GM23338 (cell line): Measurements from ENCODE around the gene PTPN13. TPM values are rescaled to one million over a fixed set of nuclear protein-coding genes. Genes with fewer than 3 reads are reported as not detected.

ENCODE experiments used
- ATAC-seq: fragments of 200-7000 bp; cut with Tn5 transposase; 3 replicates; pipeline ENCODE4 v1.9.1; 2020
- DNase-seq: peaks from one replicate; pipeline ENCODE4 v3.0.0-alpha.2; 2015; ENCODE audit warnings: low spot score
- H2AFZ ChIP-seq: fragments of 200-600 bp; sonication (generic); 2 replicates; pipeline ENCODE4 v1.8.0; 2016; ENCODE audit warnings: antibody characterized with exemption, mild to moderate bottlenecking, moderate library complexity
- H3F3A ChIP-seq: fragments of 200-600 bp; sonication (generic); replicated peaks from 2 replicates; pipeline ENCODE4 v1.8.0; 2017; ENCODE audit warnings: antibody characterized with exemption, mixed run types, low read depth
- H3K27ac ChIP-seq: fragments of 200-600 bp; sonication (generic); 2 replicates; pipeline ENCODE4 v1.6.1; 2016; ENCODE audit warnings: low read depth
- H3K27me3 ChIP-seq: fragments of 200-600 bp; sonication (generic); 2 replicates; pipeline ENCODE4 v1.8.0; 2016; ENCODE audit warnings: mild to moderate bottlenecking, mixed run types, moderate library complexity; ENCODE audit not compliant: insufficient read depth
- H3K36me3 ChIP-seq: fragments of 200-600 bp; sonication (generic); 2 replicates; pipeline ENCODE4 v1.8.0; 2016; ENCODE audit warnings: mild to moderate bottlenecking; ENCODE audit not compliant: insufficient read depth
- H3K4me1 ChIP-seq: fragments of 200-600 bp; sonication (generic); 2 replicates; pipeline ENCODE4 v1.8.0; 2016; ENCODE audit warnings: mild to moderate bottlenecking, moderate library complexity; ENCODE audit not compliant: insufficient read depth
- H3K4me2 ChIP-seq: fragments of 200-600 bp; sonication (generic); 2 replicates; pipeline ENCODE4 v1.7.1; 2017; ENCODE audit warnings: mixed run types
- H3K4me3 ChIP-seq: fragments of 200-600 bp; sonication (generic); 2 replicates; pipeline ENCODE4 v1.6.1; 2016; ENCODE audit warnings: mixed run types
- H3K79me2 ChIP-seq: fragments of 200-600 bp; sonication (generic); replicated peaks from 2 replicates; pipeline ENCODE4 v1.8.0; 2017; ENCODE audit warnings: mild to moderate bottlenecking; ENCODE audit not compliant: insufficient read depth
- H3K9me2 ChIP-seq: fragments of 200-600 bp; sonication (generic); 2 replicates; pipeline ENCODE4 v1.8.0; 2017; ENCODE audit not compliant: insufficient read depth
- H4K20me1 ChIP-seq: fragments of 200-600 bp; sonication (generic); replicated peaks from 2 replicates; pipeline ENCODE4 v1.8.0; 2017; ENCODE audit warnings: mild to moderate bottlenecking; ENCODE audit not compliant: insufficient read depth
- H3K27ac Mint-ChIP-seq: 2 replicates; pipeline ENCODE4 v1.8.0; 2020; ENCODE audit warnings: inconsistent platforms, mild to moderate bottlenecking, moderate library complexity, mixed read lengths
- H3K27me3 Mint-ChIP-seq: 3 replicates; pipeline ENCODE4 v1.8.0; 2022; ENCODE audit warnings: low read depth, mild to moderate bottlenecking, moderate library complexity, mixed read lengths, inconsistent platforms; ENCODE audit not compliant: insufficient read depth, poor library complexity
- H3K36me3 Mint-ChIP-seq: 3 replicates; pipeline ENCODE4 v1.8.0; 2021; ENCODE audit warnings: low read depth, mild to moderate bottlenecking, inconsistent platforms, moderate library complexity, mixed read lengths
- H3K4me1 Mint-ChIP-seq: 3 replicates; pipeline ENCODE4 v1.8.0; 2020; ENCODE audit warnings: mild to moderate bottlenecking, inconsistent platforms, mixed read lengths
- H3K4me3 Mint-ChIP-seq: 3 replicates; pipeline ENCODE4 v1.8.0; 2021; ENCODE audit warnings: moderate library complexity, mild to moderate bottlenecking, inconsistent platforms, mixed read lengths
- H3K9me3 Mint-ChIP-seq: 3 replicates; pipeline ENCODE4 v1.8.0; 2020; ENCODE audit warnings: moderate library complexity, mild to moderate bottlenecking, inconsistent platforms, mixed read lengths
- ETS1 ChIP-seq: IDR thresholded peaks from 2 replicates; pipeline ENCODE4 v1.6.1; 2016; ENCODE audit warnings: antibody characterized with exemption
- EZH2 ChIP-seq: fragments of 200-600 bp; sonication (generic); IDR thresholded peaks from one replicate; pipeline ENCODE4 v1.8.0; 2017; ENCODE audit warnings: antibody characterized with exemption, mild to moderate bottlenecking, low read depth; ENCODE audit not compliant: unreplicated experiment
- EZH2phosphoT487 ChIP-seq: fragments of 200-600 bp; sonication (generic); IDR thresholded peaks from one replicate; pipeline ENCODE4 v1.8.1; 2018; ENCODE audit warnings: antibody characterized with exemption; ENCODE audit not compliant: unreplicated experiment
- JUNB ChIP-seq: IDR thresholded peaks from one replicate; pipeline ENCODE4 v1.6.1; 2016; ENCODE audit warnings: antibody characterized with exemption; ENCODE audit not compliant: unreplicated experiment
- NANOG ChIP-seq: IDR thresholded peaks from 2 replicates; pipeline ENCODE4 v1.6.1; 2016; ENCODE audit warnings: antibody characterized with exemption, borderline replicate concordance
- POLR2AphosphoS5 ChIP-seq: IDR thresholded peaks from 2 replicates; pipeline ENCODE4 v1.6.1; 2016; ENCODE audit warnings: antibody characterized with exemption, low read depth
- ZNF114 ChIP-seq: fragments of 250-450 bp; sonication (Bioruptor Pico); IDR thresholded peaks from 2 replicates; pipeline ENCODE4 v1.5.0; 2020; ENCODE audit warnings: mild to moderate bottlenecking, moderate library complexity
- ZNF331 ChIP-seq: fragments of 250-450 bp; sonication (Bioruptor Pico); IDR thresholded peaks from 2 replicates; pipeline ENCODE4 v1.5.0; 2020; ENCODE audit warnings: low read depth, mild to moderate bottlenecking, moderate library complexity
- polyA plus RNA-seq: library from polyadenylated mRNA; unstranded; fragments of >200 nt; fragmentation: Nextera tagmentation; extraction: Ambion mirVana; gene quantifications from 2 replicates; pipeline ENCODE4 v1.2.1, GENCODE V29; 2016
- total RNA-seq: library from RNA; depleted of rRNA; stranded (reverse); fragments of >200 nt; shearing (Covaris generic); gene quantifications from 2 replicates; pipeline ENCODE4 v1.2.3, GENCODE V29; 2014
- TF ChIP-seq, protein P1 (sequence below): IDR thresholded peaks from one replicate; pipeline ENCODE4 v1.6.1; 2018; ENCODE audit warnings: antibody characterized with exemption; ENCODE audit not compliant: unreplicated experiment
- TF ChIP-seq, protein P2 (sequence below), 2 experiments: fragments of 200-600 bp in 1 of 2; sonication (generic) in 1 of 2; conservative IDR thresholded peaks; 2 replicates each; pipeline versions ENCODE4 v1.5.1 to v1.6.1; 2016 to 2017; ENCODE audit warnings: antibody characterized with exemption in 2 of 2, low read depth in 2 of 2, mild to moderate bottlenecking in 2 of 2, moderate library complexity in 1 of 2
- TF ChIP-seq, protein P3 (sequence below): fragments of 250-450 bp; sonication (Bioruptor Pico); IDR thresholded peaks from 2 replicates; pipeline ENCODE4 v1.5.0; 2020; ENCODE audit warnings: mild to moderate bottlenecking, moderate library complexity

Gene PTPN13
- total and polyA plus RNA-seq, 2 experiments from 2014 or later: 12.6 to 49.9 TPM

GRCh38 chr4:86831262-86832130, 237.4 kb downstream of the PTPN13 start:
- Histone ChIP-seq H3F3A (no peaks in the 10 kb centered on the region), H3K4me1 (no peaks in the 10 kb centered on the region), H2AFZ (peak overlapping the region; percentile 53; the same call in 1 of the 2 replicates), H4K20me1 (no peaks in the 10 kb centered on the region), H3K4me2 (no peak overlapping the region), H3K79me2 (no peaks in the 10 kb centered on the region), H3K27ac (no peak overlapping the region), H3K4me3 (no peak overlapping the region), H3K36me3 (no peaks in the 10 kb centered on the region), H3K9me2 (0 out of 2 replicates have a peak, but pooled peaks cover 4% of the 10 kb centered on the region), H3K27me3 (no peaks in the 10 kb centered on the region)
- no peak overlapping the region for H3K4me3 Mint-ChIP-seq
- peaks cover 6% of the 10 kb centered on the region for H3K27me3 Mint-ChIP-seq
- DNase-seq (no peak), ATAC-seq (no peak)
- no peaks in the 10 kb centered on the region for H3K36me3 Mint-ChIP-seq
- no peaks in the 10 kb centered on the region for H3K9me3 Mint-ChIP-seq
- no peak overlapping the region for H3K27ac Mint-ChIP-seq
- TF ChIP-seq ZNF114 (CRISPR knock-in tag): no peak
- TF ChIP-seq EZH2phosphoT487: no peak
- TF ChIP-seq ETS1: no peak
- TF ChIP-seq, protein P1, sequence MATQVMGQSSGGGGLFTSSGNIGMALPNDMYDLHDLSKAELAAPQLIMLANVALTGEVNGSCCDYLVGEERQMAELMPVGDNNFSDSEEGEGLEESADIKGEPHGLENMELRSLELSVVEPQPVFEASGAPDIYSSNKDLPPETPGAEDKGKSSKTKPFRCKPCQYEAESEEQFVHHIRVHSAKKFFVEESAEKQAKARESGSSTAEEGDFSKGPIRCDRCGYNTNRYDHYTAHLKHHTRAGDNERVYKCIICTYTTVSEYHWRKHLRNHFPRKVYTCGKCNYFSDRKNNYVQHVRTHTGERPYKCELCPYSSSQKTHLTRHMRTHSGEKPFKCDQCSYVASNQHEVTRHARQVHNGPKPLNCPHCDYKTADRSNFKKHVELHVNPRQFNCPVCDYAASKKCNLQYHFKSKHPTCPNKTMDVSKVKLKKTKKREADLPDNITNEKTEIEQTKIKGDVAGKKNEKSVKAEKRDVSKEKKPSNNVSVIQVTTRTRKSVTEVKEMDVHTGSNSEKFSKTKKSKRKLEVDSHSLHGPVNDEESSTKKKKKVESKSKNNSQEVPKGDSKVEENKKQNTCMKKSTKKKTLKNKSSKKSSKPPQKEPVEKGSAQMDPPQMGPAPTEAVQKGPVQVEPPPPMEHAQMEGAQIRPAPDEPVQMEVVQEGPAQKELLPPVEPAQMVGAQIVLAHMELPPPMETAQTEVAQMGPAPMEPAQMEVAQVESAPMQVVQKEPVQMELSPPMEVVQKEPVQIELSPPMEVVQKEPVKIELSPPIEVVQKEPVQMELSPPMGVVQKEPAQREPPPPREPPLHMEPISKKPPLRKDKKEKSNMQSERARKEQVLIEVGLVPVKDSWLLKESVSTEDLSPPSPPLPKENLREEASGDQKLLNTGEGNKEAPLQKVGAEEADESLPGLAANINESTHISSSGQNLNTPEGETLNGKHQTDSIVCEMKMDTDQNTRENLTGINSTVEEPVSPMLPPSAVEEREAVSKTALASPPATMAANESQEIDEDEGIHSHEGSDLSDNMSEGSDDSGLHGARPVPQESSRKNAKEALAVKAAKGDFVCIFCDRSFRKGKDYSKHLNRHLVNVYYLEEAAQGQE: no peak
- TF ChIP-seq NANOG: no peak
- TF ChIP-seq JUNB: no peak
- no peak for TF ChIP-seq POLR2AphosphoS5
- TF ChIP-seq, protein P2, sequence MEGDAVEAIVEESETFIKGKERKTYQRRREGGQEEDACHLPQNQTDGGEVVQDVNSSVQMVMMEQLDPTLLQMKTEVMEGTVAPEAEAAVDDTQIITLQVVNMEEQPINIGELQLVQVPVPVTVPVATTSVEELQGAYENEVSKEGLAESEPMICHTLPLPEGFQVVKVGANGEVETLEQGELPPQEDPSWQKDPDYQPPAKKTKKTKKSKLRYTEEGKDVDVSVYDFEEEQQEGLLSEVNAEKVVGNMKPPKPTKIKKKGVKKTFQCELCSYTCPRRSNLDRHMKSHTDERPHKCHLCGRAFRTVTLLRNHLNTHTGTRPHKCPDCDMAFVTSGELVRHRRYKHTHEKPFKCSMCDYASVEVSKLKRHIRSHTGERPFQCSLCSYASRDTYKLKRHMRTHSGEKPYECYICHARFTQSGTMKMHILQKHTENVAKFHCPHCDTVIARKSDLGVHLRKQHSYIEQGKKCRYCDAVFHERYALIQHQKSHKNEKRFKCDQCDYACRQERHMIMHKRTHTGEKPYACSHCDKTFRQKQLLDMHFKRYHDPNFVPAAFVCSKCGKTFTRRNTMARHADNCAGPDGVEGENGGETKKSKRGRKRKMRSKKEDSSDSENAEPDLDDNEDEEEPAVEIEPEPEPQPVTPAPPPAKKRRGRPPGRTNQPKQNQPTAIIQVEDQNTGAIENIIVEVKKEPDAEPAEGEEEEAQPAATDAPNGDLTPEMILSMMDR (conservative IDR thresholded peaks at IDR 0.05; ENCODE audit: low read depth in 2 of 2): no peak
- no peak for TF ChIP-seq EZH2
- TF ChIP-seq, protein P3, sequence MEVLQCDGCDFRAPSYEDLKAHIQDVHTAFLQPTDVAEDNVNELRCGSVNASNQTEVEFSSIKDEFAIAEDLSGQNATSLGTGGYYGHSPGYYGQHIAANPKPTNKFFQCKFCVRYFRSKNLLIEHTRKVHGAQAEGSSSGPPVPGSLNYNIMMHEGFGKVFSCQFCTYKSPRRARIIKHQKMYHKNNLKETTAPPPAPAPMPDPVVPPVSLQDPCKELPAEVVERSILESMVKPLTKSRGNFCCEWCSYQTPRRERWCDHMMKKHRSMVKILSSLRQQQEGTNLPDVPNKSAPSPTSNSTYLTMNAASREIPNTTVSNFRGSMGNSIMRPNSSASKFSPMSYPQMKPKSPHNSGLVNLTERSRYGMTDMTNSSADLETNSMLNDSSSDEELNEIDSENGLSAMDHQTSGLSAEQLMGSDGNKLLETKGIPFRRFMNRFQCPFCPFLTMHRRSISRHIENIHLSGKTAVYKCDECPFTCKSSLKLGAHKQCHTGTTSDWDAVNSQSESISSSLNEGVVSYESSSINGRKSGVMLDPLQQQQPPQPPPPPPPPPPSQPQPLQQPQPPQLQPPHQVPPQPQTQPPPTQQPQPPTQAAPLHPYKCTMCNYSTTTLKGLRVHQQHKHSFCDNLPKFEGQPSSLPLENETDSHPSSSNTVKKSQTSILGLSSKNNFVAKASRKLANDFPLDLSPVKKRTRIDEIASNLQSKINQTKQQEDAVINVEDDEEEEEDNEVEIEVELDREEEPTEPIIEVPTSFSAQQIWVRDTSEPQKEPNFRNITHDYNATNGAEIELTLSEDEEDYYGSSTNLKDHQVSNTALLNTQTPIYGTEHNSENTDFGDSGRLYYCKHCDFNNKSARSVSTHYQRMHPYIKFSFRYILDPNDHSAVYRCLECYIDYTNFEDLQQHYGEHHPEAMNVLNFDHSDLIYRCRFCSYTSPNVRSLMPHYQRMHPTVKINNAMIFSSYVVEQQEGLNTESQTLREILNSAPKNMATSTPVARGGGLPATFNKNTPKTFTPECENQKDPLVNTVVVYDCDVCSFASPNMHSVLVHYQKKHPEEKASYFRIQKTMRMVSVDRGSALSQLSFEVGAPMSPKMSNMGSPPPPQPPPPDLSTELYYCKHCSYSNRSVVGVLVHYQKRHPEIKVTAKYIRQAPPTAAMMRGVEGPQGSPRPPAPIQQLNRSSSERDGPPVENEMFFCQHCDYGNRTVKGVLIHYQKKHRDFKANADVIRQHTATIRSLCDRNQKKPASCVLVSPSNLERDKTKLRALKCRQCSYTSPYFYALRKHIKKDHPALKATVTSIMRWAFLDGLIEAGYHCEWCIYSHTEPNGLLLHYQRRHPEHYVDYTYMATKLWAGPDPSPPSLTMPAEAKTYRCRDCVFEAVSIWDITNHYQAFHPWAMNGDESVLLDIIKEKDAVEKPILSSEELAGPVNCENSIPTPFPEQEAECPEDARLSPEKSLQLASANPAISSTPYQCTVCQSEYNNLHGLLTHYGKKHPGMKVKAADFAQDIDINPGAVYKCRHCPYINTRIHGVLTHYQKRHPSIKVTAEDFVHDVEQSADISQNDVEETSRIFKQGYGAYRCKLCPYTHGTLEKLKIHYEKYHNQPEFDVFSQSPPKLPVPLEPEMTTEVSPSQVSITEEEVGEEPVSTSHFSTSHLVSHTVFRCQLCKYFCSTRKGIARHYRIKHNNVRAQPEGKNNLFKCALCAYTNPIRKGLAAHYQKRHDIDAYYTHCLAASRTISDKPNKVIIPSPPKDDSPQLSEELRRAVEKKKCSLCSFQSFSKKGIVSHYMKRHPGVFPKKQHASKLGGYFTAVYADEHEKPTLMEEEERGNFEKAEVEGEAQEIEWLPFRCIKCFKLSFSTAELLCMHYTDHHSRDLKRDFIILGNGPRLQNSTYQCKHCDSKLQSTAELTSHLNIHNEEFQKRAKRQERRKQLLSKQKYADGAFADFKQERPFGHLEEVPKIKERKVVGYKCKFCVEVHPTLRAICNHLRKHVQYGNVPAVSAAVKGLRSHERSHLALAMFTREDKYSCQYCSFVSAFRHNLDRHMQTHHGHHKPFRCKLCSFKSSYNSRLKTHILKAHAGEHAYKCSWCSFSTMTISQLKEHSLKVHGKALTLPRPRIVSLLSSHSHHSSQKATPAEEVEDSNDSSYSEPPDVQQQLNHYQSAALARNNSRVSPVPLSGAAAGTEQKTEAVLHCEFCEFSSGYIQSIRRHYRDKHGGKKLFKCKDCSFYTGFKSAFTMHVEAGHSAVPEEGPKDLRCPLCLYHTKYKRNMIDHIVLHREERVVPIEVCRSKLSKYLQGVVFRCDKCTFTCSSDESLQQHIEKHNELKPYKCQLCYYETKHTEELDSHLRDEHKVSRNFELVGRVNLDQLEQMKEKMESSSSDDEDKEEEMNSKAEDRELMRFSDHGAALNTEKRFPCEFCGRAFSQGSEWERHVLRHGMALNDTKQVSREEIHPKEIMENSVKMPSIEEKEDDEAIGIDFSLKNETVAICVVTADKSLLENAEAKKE (CRISPR knock-in tag): no peak
- no peak for TF ChIP-seq ZNF331 (CRISPR knock-in tag)
- H3K4me1 Mint-ChIP-seq: peaks cover 3% of the 10 kb centered on the region; the same call in 2 of the 3 replicates
